ENCODE measurements around the gene LPCAT3.
"Not testable (repeated sequence)": the region's sequence is repeated elsewhere in the genome, so short reads cannot be mapped to it uniquely, and the experiment has no call there.

LPCAT3 gene

GRCh38 chr12:7055736-7056135, 37.5 kb upstream of the LPCAT3 start:
- H3K27ac ChIP-seq (ENCODE audit: low read length); H3K9me3 ChIP-seq (ENCODE audit: insufficient read depth, low read depth, low read length); H3K4me3 ChIP-seq (ENCODE audit: low read length); H3K27me3 ChIP-seq (ENCODE audit: insufficient read depth, low read length); H3K4me1 ChIP-seq (ENCODE audit: insufficient read depth, low read length); H3K36me3 ChIP-seq (ENCODE audit: insufficient read depth, low read depth, low read length); H3K9ac ChIP-seq (ENCODE audit: low read depth, low read length): not testable (repeated sequence)

GRCh38 chr12:7054925-7055324, 36.6 kb upstream of the LPCAT3 start:
- H3K4me3 ChIP-seq (ENCODE audit: low read length) = no peak overlapping the region
- no peak overlapping the region for H3K27ac ChIP-seq (ENCODE audit: low read length)
- no peaks in the 10 kb centered on the region for H3K36me3 ChIP-seq (ENCODE audit: insufficient read depth, low read depth, low read length)
- H3K9me3 ChIP-seq (ENCODE audit: insufficient read depth, low read depth, low read length) = no peaks in the 10 kb centered on the region
- H3K27me3 ChIP-seq (ENCODE audit: insufficient read depth, low read length) = no peaks in the 10 kb centered on the region
- H3K4me1 ChIP-seq (ENCODE audit: insufficient read depth, low read length) = no peaks in the 10 kb centered on the region
- no peak overlapping the region for H3K9ac ChIP-seq (ENCODE audit: low read depth, low read length)

DNA sequence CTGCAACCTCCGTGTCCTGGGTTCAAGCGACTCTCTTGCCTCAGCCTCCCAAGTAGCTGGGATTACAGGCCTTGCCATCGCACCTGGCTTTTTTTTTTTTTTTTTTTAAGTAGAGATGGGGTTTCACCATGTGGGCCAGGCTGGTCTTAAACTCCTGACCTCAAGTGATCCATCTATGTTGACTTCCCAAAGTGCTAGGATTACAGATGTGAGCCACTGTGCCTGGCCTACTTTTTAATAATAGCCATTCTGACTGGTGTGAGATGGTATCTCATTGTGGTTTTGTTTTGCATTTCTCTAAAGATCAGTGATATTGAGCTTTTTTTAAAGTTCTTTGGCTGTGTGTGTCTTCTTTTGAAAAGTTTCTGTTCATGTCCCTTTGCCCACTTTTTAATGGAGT, 31.7 kb upstream of the LPCAT3 start:
- H3K4me3 ChIP-seq (ENCODE audit: low read length); H3K4me1 ChIP-seq (ENCODE audit: insufficient read depth, low read length); H3K9me3 ChIP-seq (ENCODE audit: insufficient read depth, low read depth, low read length); H3K27me3 ChIP-seq (ENCODE audit: insufficient read depth, low read length); H3K9ac ChIP-seq (ENCODE audit: low read depth, low read length); H3K27ac ChIP-seq (ENCODE audit: low read length); H3K36me3 ChIP-seq (ENCODE audit: insufficient read depth, low read depth, low read length): not testable (repeated sequence)

- not testable (repeated sequence) for H3K27me3 ChIP-seq (ENCODE audit: insufficient read depth, low read length); H3K9me3 ChIP-seq (ENCODE audit: insufficient read depth, low read depth, low read length); H3K27ac ChIP-seq (ENCODE audit: low read length); H3K4me1 ChIP-seq (ENCODE audit: insufficient read depth, low read length); H3K36me3 ChIP-seq (ENCODE audit: insufficient read depth, low read depth, low read length); H3K9ac ChIP-seq (ENCODE audit: low read depth, low read length); H3K4me3 ChIP-seq (ENCODE audit: low read length)
Observed at GRCh38 chr12:7049445-7049951, 31.2 kb upstream of the LPCAT3 start.

- H3K9ac ChIP-seq (ENCODE audit: low read depth, low read length) = no peak overlapping the region
Observed at GRCh38 chr12:7047306-7047705, 29.0 kb upstream of the LPCAT3 start.

DNA sequence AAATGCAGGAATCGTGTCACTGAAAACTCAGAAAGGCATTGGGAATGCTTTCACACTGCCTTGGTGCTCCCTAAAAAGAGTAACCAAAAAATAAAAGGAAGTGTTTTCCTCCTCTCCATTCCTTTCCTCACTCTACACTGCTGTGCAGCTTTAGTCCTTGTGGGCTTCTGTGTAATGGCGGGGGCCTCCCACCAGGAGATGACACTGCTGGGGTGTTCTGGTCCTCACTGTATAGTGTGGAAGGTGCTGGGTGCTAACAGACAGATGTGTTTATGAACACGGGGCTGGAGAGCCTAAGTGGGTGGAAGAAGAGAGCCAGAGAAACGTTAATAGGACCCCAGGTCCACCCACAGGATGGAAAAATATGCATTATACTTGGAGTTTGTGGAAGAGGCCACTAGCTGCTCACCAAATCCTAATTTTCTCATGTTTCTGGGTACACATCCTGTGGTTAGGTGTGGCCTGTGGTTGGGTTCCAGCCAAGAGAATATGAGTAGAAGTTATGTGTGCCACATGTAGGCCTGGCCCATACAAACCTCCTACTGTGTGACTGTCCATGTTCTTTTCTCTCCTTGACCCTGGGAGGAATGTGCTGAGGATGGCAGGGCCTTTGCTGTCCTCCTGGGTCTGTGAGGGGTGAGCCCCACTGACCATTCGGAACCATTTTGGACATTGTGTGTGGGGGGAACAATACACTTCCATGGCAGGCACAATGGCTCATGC, 28.3 kb upstream of the LPCAT3 start:
- Histone ChIP-seq H3K4me1 (ENCODE audit: insufficient read depth, low read length) (no peaks in the 10 kb centered on the region), H3K36me3 (ENCODE audit: insufficient read depth, low read depth, low read length) (no peaks in the 10 kb centered on the region), H3K4me3 (ENCODE audit: low read length) (no peak overlapping the region), H3K27me3 (ENCODE audit: insufficient read depth, low read length) (no peaks in the 10 kb centered on the region), H3K27ac (ENCODE audit: low read length) (no peak overlapping the region), H3K9me3 (ENCODE audit: insufficient read depth, low read depth, low read length) (no peaks in the 10 kb centered on the region), H3K9ac (ENCODE audit: low read depth, low read length) (no peak overlapping the region)

More at GRCh38 chr12:7047306-7047705, 29.0 kb upstream of the LPCAT3 start:
- H3K36me3 ChIP-seq (ENCODE audit: insufficient read depth, low read depth, low read length) = no peaks in the 10 kb centered on the region
- H3K27me3 ChIP-seq (ENCODE audit: insufficient read depth, low read length) = no peaks in the 10 kb centered on the region
- H3K4me3 ChIP-seq (ENCODE audit: low read length) = no peak overlapping the region
- H3K9me3 ChIP-seq (ENCODE audit: insufficient read depth, low read depth, low read length) = no peaks in the 10 kb centered on the region
- no peaks in the 10 kb centered on the region for H3K4me1 ChIP-seq (ENCODE audit: insufficient read depth, low read length)
- H3K27ac ChIP-seq (ENCODE audit: low read length) = no peak overlapping the region

GRCh38 chr12:7045913-7046312, 27.6 kb upstream of the LPCAT3 start:
- Histone ChIP-seq H3K4me1 (ENCODE audit: insufficient read depth, low read length) (no peaks in the 10 kb centered on the region), H3K36me3 (ENCODE audit: insufficient read depth, low read depth, low read length) (no peaks in the 10 kb centered on the region), H3K9me3 (ENCODE audit: insufficient read depth, low read depth, low read length) (no peaks in the 10 kb centered on the region), H3K27ac (ENCODE audit: low read length) (no peak overlapping the region), H3K27me3 (ENCODE audit: insufficient read depth, low read length) (no peaks in the 10 kb centered on the region), H3K4me3 (ENCODE audit: low read length) (no peak overlapping the region), H3K9ac (ENCODE audit: low read depth, low read length) (no peak overlapping the region)

DNA sequence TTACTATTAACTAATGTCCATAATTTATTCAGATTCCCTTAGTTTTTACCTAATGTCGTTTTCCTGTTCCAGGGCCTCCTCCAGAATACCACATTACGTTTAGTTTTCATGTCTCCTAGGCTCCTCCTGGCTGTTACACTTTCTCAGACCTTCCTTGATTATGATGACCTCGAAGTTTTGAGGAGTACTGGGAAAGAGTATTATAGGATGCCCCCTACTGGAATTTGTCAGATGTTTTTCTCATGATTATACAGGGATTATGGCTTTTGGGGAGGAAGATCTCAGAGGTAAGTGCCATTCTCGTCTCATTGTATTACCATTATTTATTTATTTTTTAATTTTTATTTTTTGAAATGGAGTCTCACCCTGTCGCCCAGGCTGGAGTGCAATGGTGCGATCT, 24.6 kb upstream of the LPCAT3 start:
- H3K27me3 ChIP-seq (ENCODE audit: insufficient read depth, low read length) = no peaks in the 10 kb centered on the region
- no peak overlapping the region for H3K9ac ChIP-seq (ENCODE audit: low read depth, low read length)
- no peaks in the 10 kb centered on the region for H3K36me3 ChIP-seq (ENCODE audit: insufficient read depth, low read depth, low read length)
- H3K27ac ChIP-seq (ENCODE audit: low read length) = no peak overlapping the region
- H3K9me3 ChIP-seq (ENCODE audit: insufficient read depth, low read depth, low read length) = no peaks in the 10 kb centered on the region
- H3K4me3 ChIP-seq (ENCODE audit: low read length) = no peak overlapping the region
- no peaks in the 10 kb centered on the region for H3K4me1 ChIP-seq (ENCODE audit: insufficient read depth, low read length)

DNA sequence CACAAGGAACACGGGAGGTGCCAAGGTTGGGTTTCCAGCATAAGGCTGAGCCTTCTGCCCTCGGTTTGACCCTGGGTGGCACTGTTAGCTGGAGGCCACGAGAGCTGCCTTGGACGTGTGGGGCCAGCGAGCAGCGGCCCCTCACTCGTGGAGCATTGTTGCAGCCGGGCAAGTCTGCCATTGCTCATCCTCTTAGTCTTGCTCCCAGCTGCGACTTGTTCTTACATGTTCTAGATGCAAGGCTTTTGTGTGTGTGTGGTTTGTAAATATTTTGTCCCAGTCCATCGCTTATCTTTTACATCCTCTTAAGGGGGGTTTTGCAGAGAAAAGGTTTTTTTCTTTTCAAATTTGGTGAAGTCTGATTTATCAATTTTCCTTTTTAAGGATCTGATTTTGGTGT, 21.1 kb upstream of the LPCAT3 start:
- no peaks in the 10 kb centered on the region for H3K36me3 ChIP-seq (ENCODE audit: insufficient read depth, low read depth, low read length)
- no peak overlapping the region for H3K9ac ChIP-seq (ENCODE audit: low read depth, low read length)
- H3K9me3 ChIP-seq (ENCODE audit: insufficient read depth, low read depth, low read length) = no peaks in the 10 kb centered on the region
- no peak overlapping the region for H3K4me3 ChIP-seq (ENCODE audit: low read length)
- H3K4me1 ChIP-seq (ENCODE audit: insufficient read depth, low read length) = peaks cover 9% of the 10 kb centered on the region; the same call in 1 of the 2 replicates
- no peaks in the 10 kb centered on the region for H3K27me3 ChIP-seq (ENCODE audit: insufficient read depth, low read length)
- no peak overlapping the region for H3K27ac ChIP-seq (ENCODE audit: low read length)

GRCh38 chr12:7038591-7038990, 20.3 kb upstream of the LPCAT3 start:
- no peaks in the 10 kb centered on the region for H3K36me3 ChIP-seq (ENCODE audit: insufficient read depth, low read depth, low read length)
- no peak overlapping the region for H3K4me3 ChIP-seq (ENCODE audit: low read length)
- H3K9me3 ChIP-seq (ENCODE audit: insufficient read depth, low read depth, low read length) = no peaks in the 10 kb centered on the region
- no peak overlapping the region for H3K9ac ChIP-seq (ENCODE audit: low read depth, low read length)
- H3K27ac ChIP-seq (ENCODE audit: low read length) = no peak overlapping the region
- peaks cover 9% of the 10 kb centered on the region; the same call in 1 of the 2 replicates for H3K4me1 ChIP-seq (ENCODE audit: insufficient read depth, low read length)
- H3K27me3 ChIP-seq (ENCODE audit: insufficient read depth, low read length) = no peaks in the 10 kb centered on the region

GRCh38 chr12:7037411-7037810, 19.1 kb upstream of the LPCAT3 start:
- not testable (repeated sequence) for H3K27ac ChIP-seq (ENCODE audit: low read length); H3K9me3 ChIP-seq (ENCODE audit: insufficient read depth, low read depth, low read length); H3K36me3 ChIP-seq (ENCODE audit: insufficient read depth, low read depth, low read length); H3K4me3 ChIP-seq (ENCODE audit: low read length); H3K4me1 ChIP-seq (ENCODE audit: insufficient read depth, low read length); H3K27me3 ChIP-seq (ENCODE audit: insufficient read depth, low read length); H3K9ac ChIP-seq (ENCODE audit: low read depth, low read length)

DNA sequence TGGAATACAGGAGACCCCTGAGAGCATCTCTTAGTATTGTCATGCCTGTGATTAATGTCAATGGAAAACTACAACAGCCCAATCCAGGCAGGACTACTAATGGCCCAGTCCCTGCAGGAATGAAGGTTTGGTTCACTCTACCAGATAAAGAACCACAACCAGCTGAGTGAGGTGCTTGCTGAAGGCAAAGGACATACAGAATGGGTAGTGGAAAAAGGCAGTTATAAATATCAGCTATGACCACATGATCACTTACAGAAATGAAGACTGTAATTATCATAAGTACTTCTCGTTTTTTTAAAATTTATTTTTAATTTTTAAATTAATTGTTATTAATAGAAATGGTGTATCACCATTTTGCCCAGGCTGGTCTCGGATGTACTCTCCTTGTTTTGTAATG, 17.2 kb upstream of the LPCAT3 start:
- H3K27ac ChIP-seq (ENCODE audit: low read length) = no peak overlapping the region
- H3K9me3 ChIP-seq (ENCODE audit: insufficient read depth, low read depth, low read length) = no peaks in the 10 kb centered on the region
- peaks cover 9% of the 10 kb centered on the region; the same call in 1 of the 2 replicates for H3K4me1 ChIP-seq (ENCODE audit: insufficient read depth, low read length)
- H3K9ac ChIP-seq (ENCODE audit: low read depth, low read length) = 0 out of 2 replicates have a peak overlapping the region, but pooled peaks have one; percentile 27
- H3K27me3 ChIP-seq (ENCODE audit: insufficient read depth, low read length) = no peaks in the 10 kb centered on the region
- no peaks in the 10 kb centered on the region for H3K36me3 ChIP-seq (ENCODE audit: insufficient read depth, low read depth, low read length)
- H3K4me3 ChIP-seq (ENCODE audit: low read length) = no peak overlapping the region

Measured in iPS-20b (cell line).